ENCODE data around the gene PWWP2B. TPM values are rescaled to one million over a fixed set of nuclear protein-coding genes. Genes with fewer than 3 reads are reported as not detected.

PWWP2B gene
- total RNA-seq, 1 donor from 2014 or later = 25.2 TPM

- no peaks in the 10 kb centered on the region for H3K36me3 ChIP-seq
- no peak for DNase-seq
- peak in 1 of 2 donors; percentile 9 for ATAC-seq
- no peaks in the 10 kb centered on the region for H3K27me3 ChIP-seq (ENCODE audit: low read depth)
- H3K27ac ChIP-seq = no peak overlapping the region
- TF ChIP-seq, protein P1, sequence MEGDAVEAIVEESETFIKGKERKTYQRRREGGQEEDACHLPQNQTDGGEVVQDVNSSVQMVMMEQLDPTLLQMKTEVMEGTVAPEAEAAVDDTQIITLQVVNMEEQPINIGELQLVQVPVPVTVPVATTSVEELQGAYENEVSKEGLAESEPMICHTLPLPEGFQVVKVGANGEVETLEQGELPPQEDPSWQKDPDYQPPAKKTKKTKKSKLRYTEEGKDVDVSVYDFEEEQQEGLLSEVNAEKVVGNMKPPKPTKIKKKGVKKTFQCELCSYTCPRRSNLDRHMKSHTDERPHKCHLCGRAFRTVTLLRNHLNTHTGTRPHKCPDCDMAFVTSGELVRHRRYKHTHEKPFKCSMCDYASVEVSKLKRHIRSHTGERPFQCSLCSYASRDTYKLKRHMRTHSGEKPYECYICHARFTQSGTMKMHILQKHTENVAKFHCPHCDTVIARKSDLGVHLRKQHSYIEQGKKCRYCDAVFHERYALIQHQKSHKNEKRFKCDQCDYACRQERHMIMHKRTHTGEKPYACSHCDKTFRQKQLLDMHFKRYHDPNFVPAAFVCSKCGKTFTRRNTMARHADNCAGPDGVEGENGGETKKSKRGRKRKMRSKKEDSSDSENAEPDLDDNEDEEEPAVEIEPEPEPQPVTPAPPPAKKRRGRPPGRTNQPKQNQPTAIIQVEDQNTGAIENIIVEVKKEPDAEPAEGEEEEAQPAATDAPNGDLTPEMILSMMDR (IDR thresholded peaks at IDR 0.05) = no peak
- intact Hi-C loops (cut with DNase I) = no loop called here
- H3K4me1 ChIP-seq = peaks cover 14% of the 10 kb centered on the region
- H3K9me3 ChIP-seq = no peaks in the 10 kb centered on the region
- H3K4me3 ChIP-seq = no peak overlapping the region
Measured at GRCh38 chr10:132439025-132439388, 42.0 kb downstream of the PWWP2B start.

DNA sequence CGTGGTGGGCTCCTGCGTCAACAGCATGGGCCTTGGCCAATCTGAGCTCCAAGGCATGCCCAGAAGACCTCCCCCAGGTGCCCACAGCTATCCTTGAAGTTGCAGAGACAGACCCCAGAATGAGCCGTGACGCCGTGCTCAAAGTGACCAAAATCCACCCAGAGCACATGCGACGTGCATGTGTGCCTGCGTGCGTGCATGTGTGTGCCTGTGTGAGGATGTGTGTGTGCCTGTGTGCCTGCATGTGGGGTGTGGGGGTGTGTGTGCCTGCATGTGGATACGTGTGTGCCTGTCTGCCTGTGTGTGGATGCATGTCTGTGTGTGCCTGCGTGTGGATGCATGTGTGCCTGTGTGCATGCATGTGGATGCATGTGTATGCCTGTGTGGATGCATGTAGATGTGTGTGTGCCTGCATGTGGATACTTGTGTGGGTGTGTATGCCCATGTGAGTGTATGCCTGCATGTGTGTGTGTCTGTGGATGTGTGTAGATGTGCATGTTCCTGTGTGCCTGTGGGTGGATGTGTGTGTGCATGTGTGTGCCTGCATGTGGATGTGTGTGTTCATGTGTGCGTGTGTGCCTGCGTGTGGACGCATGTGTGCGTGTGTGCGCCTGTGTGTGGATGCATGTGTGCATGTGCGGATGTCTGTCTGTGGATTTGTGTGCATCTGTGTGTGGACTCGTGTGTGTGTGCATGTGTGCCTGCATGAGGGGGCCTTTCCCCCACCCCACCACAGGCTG lies 42.6 kb downstream of the PWWP2B start:
- H3K27me3 ChIP-seq (ENCODE audit: low read depth) = no peaks in the 10 kb centered on the region
- no peak for DNase-seq
- H3K27ac ChIP-seq = no peak overlapping the region
- H3K9me3 ChIP-seq = no peaks in the 10 kb centered on the region
- ATAC-seq = no peak
- peaks cover 13% of the 10 kb centered on the region for H3K4me1 ChIP-seq
- H3K36me3 ChIP-seq = no peaks in the 10 kb centered on the region
- no peak overlapping the region for H3K4me3 ChIP-seq
- intact Hi-C loops (cut with DNase I) = no loop called here
- TF ChIP-seq, protein P1 (IDR thresholded peaks at IDR 0.05) = no peak

- TF ChIP-seq, protein P1 (IDR thresholded peaks at IDR 0.05) = no peak
- intact Hi-C loops (cut with DNase I) = no loop called here
Measured at GRCh38 chr10:132440791-132441565, 44.0 kb downstream of the PWWP2B start.

GRCh38 chr10:132441818-132442524 lies 45.0 kb downstream of the PWWP2B start:
- Histone ChIP-seq H3K27me3 (ENCODE audit: low read depth) (no peaks in the 10 kb centered on the region), H3K27ac (no peak overlapping the region), H3K4me3 (no peak overlapping the region), H3K36me3 (no peaks in the 10 kb centered on the region), H3K4me1 (peaks cover 34% of the 10 kb centered on the region), H3K9me3 (no peaks in the 10 kb centered on the region)
- no peak for DNase-seq
- TF ChIP-seq, protein P1 (IDR thresholded peaks at IDR 0.05) = no peak
- no peak for ATAC-seq
- intact Hi-C loops (cut with DNase I) = no loop called here

More at GRCh38 chr10:132440791-132441565, 44.0 kb downstream of the PWWP2B start:
- DNase-seq = no peak
- peaks cover 24% of the 10 kb centered on the region for H3K4me1 ChIP-seq
- H3K4me3 ChIP-seq = no peak overlapping the region
- H3K9me3 ChIP-seq = no peaks in the 10 kb centered on the region
- ATAC-seq = no peak
- H3K36me3 ChIP-seq = no peaks in the 10 kb centered on the region
- no peaks in the 10 kb centered on the region for H3K27me3 ChIP-seq (ENCODE audit: low read depth)
- H3K27ac ChIP-seq = no peak overlapping the region

GRCh38 chr10:132442636-132443035 lies 45.6 kb downstream of the PWWP2B start:
- H3K9me3 ChIP-seq = no peaks in the 10 kb centered on the region
- ATAC-seq (no peak), DNase-seq (no peak)
- no peak overlapping the region for H3K4me3 ChIP-seq
- H3K36me3 ChIP-seq = no peaks in the 10 kb centered on the region
- TF ChIP-seq, protein P1 (IDR thresholded peaks at IDR 0.05) = no peak
- intact Hi-C loops (cut with DNase I) = no loop called here
- H3K4me1 ChIP-seq = peaks cover 40% of the 10 kb centered on the region
- no peaks in the 10 kb centered on the region for H3K27me3 ChIP-seq (ENCODE audit: low read depth)
- H3K27ac ChIP-seq = no peak overlapping the region
